ENCODE measurements around the gene HTRA3. TPM values are rescaled to one million over a fixed set of nuclear protein-coding genes. Genes with fewer than 3 reads are reported as not detected.
A peak's percentile ranks its signal among the peaks of the same experiment; 100 is the strongest.

Gene HTRA3
- total RNA-seq, 4 donors from 2014 or later = 3.3 to 22.5 (median 10.3) TPM

- Histone ChIP-seq H3K9me3 (no peaks in the 10 kb centered on the region), H3K27me3 (no peaks in the 10 kb centered on the region), H3K4me1 (peaks cover 8% of the 10 kb centered on the region), H3K36me3 (no peaks in the 10 kb centered on the region), H3K4me3 (no peak overlapping the region), H3K27ac (no peak overlapping the region)
- TF ChIP-seq EP300 (IDR thresholded peaks at IDR 0.05) = no peak
- no peak for TF ChIP-seq POLR2A (IDR thresholded peaks at IDR 0.05)
- TF ChIP-seq CTCF (IDR thresholded peaks at IDR 0.05) = no peak
- no peak for TF ChIP-seq POLR2AphosphoS5 (IDR thresholded peaks at IDR 0.05)
- WGBS = 63% methylated on average over 2 of the region's 11 CpGs
- peak in 1 of 2 donors; percentile 50 for DNase-seq (ENCODE audit: low spot score in 2 of 2)
Observed at GRCh38 chr4:8284391-8284790, 14.8 kb downstream of the HTRA3 start.

- TF ChIP-seq POLR2AphosphoS5 (IDR thresholded peaks at IDR 0.05) = no peak
- TF ChIP-seq POLR2A (IDR thresholded peaks at IDR 0.05) = no peak
- no peak for TF ChIP-seq EP300 (IDR thresholded peaks at IDR 0.05)
- TF ChIP-seq CTCF (IDR thresholded peaks at IDR 0.05) = no peak
- no peaks in the 10 kb centered on the region for H3K27me3 ChIP-seq
- H3K4me3 ChIP-seq = no peak overlapping the region
- no peak overlapping the region for H3K27ac ChIP-seq
- H3K36me3 ChIP-seq = no peaks in the 10 kb centered on the region
- peak in 1 of 2 donors; percentile 28 for DNase-seq (ENCODE audit: low spot score in 2 of 2)
- peaks cover 8% of the 10 kb centered on the region for H3K4me1 ChIP-seq
- H3K9me3 ChIP-seq = no peaks in the 10 kb centered on the region
- 66% methylated on average over 16 of the region's 16 CpGs for WGBS
Observed at GRCh38 chr4:8285143-8285975, 15.8 kb downstream of the HTRA3 start.

- Histone ChIP-seq H3K4me3 (no peak overlapping the region), H3K4me1 (peaks cover 6% of the 10 kb centered on the region), H3K36me3 (no peaks in the 10 kb centered on the region), H3K27ac (no peak overlapping the region), H3K27me3 (no peaks in the 10 kb centered on the region), H3K9me3 (no peaks in the 10 kb centered on the region)
- WGBS = 100% methylated on average over 3 of the region's 23 CpGs
- peak in 1 of 2 donors; percentile 63 for DNase-seq (ENCODE audit: low spot score in 2 of 2)
- TF ChIP-seq POLR2AphosphoS5 (IDR thresholded peaks at IDR 0.05) (no peak), POLR2A (IDR thresholded peaks at IDR 0.05) (no peak), EP300 (IDR thresholded peaks at IDR 0.05) (no peak), CTCF (IDR thresholded peaks at IDR 0.05) (no peak)
Observed at GRCh38 chr4:8285976-8286718, 16.6 kb downstream of the HTRA3 start.

- H3K27me3 ChIP-seq = no peaks in the 10 kb centered on the region
- H3K4me1 ChIP-seq = no peaks in the 10 kb centered on the region
- H3K9me3 ChIP-seq = no peaks in the 10 kb centered on the region
- WGBS = 83% methylated on average over 6 of the region's 15 CpGs
- TF ChIP-seq POLR2AphosphoS5 (IDR thresholded peaks at IDR 0.05) (no peak), POLR2A (IDR thresholded peaks at IDR 0.05) (no peak), EP300 (IDR thresholded peaks at IDR 0.05) (no peak), CTCF (IDR thresholded peaks at IDR 0.05) (no peak)
- H3K4me3 ChIP-seq = no peak overlapping the region
- no peak overlapping the region for H3K27ac ChIP-seq
- peak in 1 of 2 donors; percentile 47 for DNase-seq (ENCODE audit: low spot score in 2 of 2)
- H3K36me3 ChIP-seq = no peaks in the 10 kb centered on the region
Observed at GRCh38 chr4:8286719-8287342, 17.3 kb downstream of the HTRA3 start.

Data from suprapubic skin (tissue), 4 donors.